H1 (cell line): ENCODE measurements around the gene MZT1. TPM values are rescaled to one million over a fixed set of nuclear protein-coding genes. Genes with fewer than 3 reads are reported as not detected.

Experiments
- CTCF ChIA-PET: fragments of 300-600 bp; sonication (Branson Sonifier 250); formaldehyde crosslinking; loops from one replicate; lab custom pipeline; 2021; ENCODE audit not compliant: partially characterized antibody; lab: Charles Lee
- POLR2A ChIA-PET: fragments of 300-600 bp; sonication (Branson Sonifier 250); formaldehyde crosslinking; loops from one replicate; lab custom pipeline; 2021; ENCODE audit warnings: inconsistent platforms; ENCODE audit not compliant: partially characterized antibody; lab: Charles Lee
- DNase-seq, 2 experiments: peaks; one replicate each; pipeline versions ENCODE4 v3.0.0 to v3.0.0-alpha.2; 2010 to 2022; ENCODE audit warnings: low spot score in 2 of 2, low read depth in 1 of 2, mixed read lengths in 1 of 2
- FAIRE-seq: peaks from 2 replicates; lab custom pipeline; 2011; peaks lifted over from hg19 to GRCh38; lab: Jason Lieb, UNC
- H2AFZ ChIP-seq: 2 replicates; pipeline ENCODE4 v1.8.1; 2012; ENCODE audit warnings: low read length, inconsistent platforms
- H2AK5ac ChIP-seq: 2 replicates; pipeline ENCODE4 v1.6.1; 2013; ENCODE audit warnings: low read depth, low read length
- H2BK120ac ChIP-seq: replicated peaks from 2 replicates; pipeline ENCODE3; 2013; ENCODE audit warnings: low read depth, low read length, inconsistent platforms
- H2BK12ac ChIP-seq: 2 replicates; pipeline ENCODE4 v1.6.1; 2013; ENCODE audit warnings: low read depth, low read length
- H2BK15ac ChIP-seq: 2 replicates; pipeline ENCODE4 v1.6.1; 2013; ENCODE audit warnings: low read length
- H2BK20ac ChIP-seq: 2 replicates; pipeline ENCODE4 v1.6.1; 2013; ENCODE audit warnings: low read length
- H2BK5ac ChIP-seq: 2 replicates; pipeline ENCODE4 v1.6.1; 2013; ENCODE audit warnings: low read depth, low read length
- H3K14ac ChIP-seq: 2 replicates; pipeline ENCODE4 v1.6.1; 2013; ENCODE audit warnings: inconsistent platforms; ENCODE audit not compliant: insufficient read length
- H3K18ac ChIP-seq: 2 replicates; pipeline ENCODE4 v1.6.1; 2013; ENCODE audit warnings: low read length; ENCODE audit errors: extremely low read depth
- H3K23ac ChIP-seq: 2 replicates; pipeline ENCODE4 v1.6.1; 2013; ENCODE audit warnings: inconsistent platforms; ENCODE audit not compliant: insufficient read length
- H3K23me2 ChIP-seq: 2 replicates; pipeline ENCODE4 v1.6.1; 2013; ENCODE audit warnings: low read depth, low read length
- H3K27ac ChIP-seq: 2 replicates; pipeline ENCODE4 v1.6.1; 2011; ENCODE audit warnings: low read depth, low read length, inconsistent platforms
- H3K27me3 ChIP-seq, 4 experiments: replicated peaks in 1 of 4; 1 replicate in 1 of 4; 2 replicates in 3 of 4; pipeline versions ENCODE4 v1.6.1 to v1.8.1; 2011 to 2013; ENCODE audit warnings: low read length in 3 of 4, mild to moderate bottlenecking in 3 of 4, inconsistent platforms in 2 of 4, mixed read lengths in 2 of 4, moderate library complexity in 1 of 4; ENCODE audit not compliant: control insufficient read depth in 3 of 4, insufficient read depth in 3 of 4; ENCODE audit errors: extremely low read depth in 1 of 4
- H3K36me3 ChIP-seq, 4 experiments: 2 replicates each; pipeline versions ENCODE4 v1.6.1 to v1.8.1; 2011 to 2013; ENCODE audit warnings: mild to moderate bottlenecking in 4 of 4, low read length in 3 of 4, moderate library complexity in 2 of 4, control low read depth in 1 of 4, inconsistent platforms in 1 of 4; ENCODE audit not compliant: insufficient read depth in 4 of 4, control insufficient read depth in 2 of 4
- H3K4ac ChIP-seq: replicated peaks from 2 replicates; pipeline ENCODE3; 2013; ENCODE audit warnings: low read length, low read depth, mixed read lengths, inconsistent platforms; ENCODE audit not compliant: insufficient read length
- H3K4me1 ChIP-seq, 4 experiments: replicated peaks in 1 of 4; 1 replicate in 1 of 4; 2 replicates in 3 of 4; pipeline versions ENCODE4 v1.6.1 to v1.8.1; 2011 to 2013; ENCODE audit warnings: low read length in 3 of 4, inconsistent platforms in 2 of 4, mixed read lengths in 1 of 4; ENCODE audit not compliant: insufficient read depth in 4 of 4, control insufficient read depth in 3 of 4
- H3K4me2 ChIP-seq, 2 experiments: 2 replicates each; pipeline versions ENCODE4 v1.6.1 to v1.8.1; 2011 to 2013; ENCODE audit warnings: low read depth in 2 of 2, low read length in 2 of 2, control low read depth in 1 of 2, inconsistent platforms in 1 of 2, mild to moderate bottlenecking in 1 of 2; ENCODE audit not compliant: insufficient read depth in 1 of 2
- H3K4me3 ChIP-seq, 4 experiments: fragments of 200-600, 300-600 bp in 1 of 4; sonication (generic), shearing (Covaris generic), sonication (Bioruptor Twin) in 1 of 4; 2 replicates each; pipeline versions ENCODE4 v1.5.1 to v1.8.1; 2011 to 2016; ENCODE audit warnings: low read length in 4 of 4, low read depth in 3 of 4, control low read depth in 2 of 4, inconsistent platforms in 2 of 4, mild to moderate bottlenecking in 2 of 4, mixed read lengths in 1 of 4, moderate library complexity in 1 of 4; ENCODE audit not compliant: insufficient read depth in 2 of 4; ENCODE audit errors: extremely low read depth in 1 of 4
- H3K56ac ChIP-seq: replicated peaks from 2 replicates; pipeline ENCODE3; 2013; ENCODE audit warnings: low read depth, mild to moderate bottlenecking, mixed read lengths, low read length, inconsistent platforms; ENCODE audit not compliant: insufficient read length
- H3K79me1 ChIP-seq: 2 replicates; pipeline ENCODE4 v1.6.1; 2013; ENCODE audit warnings: low read depth, low read length, control low read depth
- H3K79me2 ChIP-seq, 2 experiments: 2 replicates each; pipeline versions ENCODE4 v1.6.1 to v1.8.1; 2012 to 2013; ENCODE audit warnings: low read length in 2 of 2, mild to moderate bottlenecking in 2 of 2, inconsistent platforms in 1 of 2; ENCODE audit not compliant: insufficient read depth in 2 of 2, control insufficient read depth in 1 of 2
- H3K9ac ChIP-seq, 4 experiments: replicated peaks in 1 of 4; 1 replicate in 1 of 4; 2 replicates in 3 of 4; pipeline versions ENCODE4 v1.6.1 to v1.8.1; 2011 to 2013; ENCODE audit warnings: low read depth in 3 of 4, low read length in 3 of 4, control low read depth in 2 of 4, mild to moderate bottlenecking in 2 of 4, moderate library complexity in 2 of 4, inconsistent platforms in 1 of 4; ENCODE audit errors: extremely low read depth in 1 of 4
- H3K9me3 ChIP-seq, 2 experiments: 2 replicates each; pipeline versions ENCODE4 v1.6.1 to v1.8.1; 2012 to 2013; ENCODE audit warnings: mild to moderate bottlenecking in 2 of 2, moderate library complexity in 2 of 2, control low read depth in 1 of 2, inconsistent platforms in 1 of 2, low read depth in 1 of 2, low read length in 1 of 2, mixed read lengths in 1 of 2; ENCODE audit not compliant: insufficient read depth in 2 of 2
- H4K20me1 ChIP-seq, 2 experiments: replicated peaks in 1 of 2; 2 replicates each; pipeline versions ENCODE3 to v1.8.1; 2011 to 2013; ENCODE audit warnings: inconsistent platforms in 2 of 2, low read length in 2 of 2, mild to moderate bottlenecking in 1 of 2; ENCODE audit not compliant: insufficient read depth in 2 of 2, control insufficient read depth in 1 of 2
- H4K5ac ChIP-seq: 2 replicates; pipeline ENCODE4 v1.6.1; 2013; ENCODE audit warnings: low read length, low read depth, mixed read lengths, inconsistent platforms; ENCODE audit not compliant: insufficient read length
- H4K8ac ChIP-seq: 2 replicates; pipeline ENCODE4 v1.8.0; 2013; ENCODE audit warnings: mild to moderate bottlenecking, moderate library complexity, low read length, inconsistent platforms; ENCODE audit not compliant: insufficient read depth; ENCODE audit errors: extremely low read depth
- H4K91ac ChIP-seq: replicated peaks from 2 replicates; pipeline ENCODE3; 2013; ENCODE audit warnings: low read length, mixed read lengths, inconsistent platforms; ENCODE audit not compliant: insufficient read length
- ASH2L ChIP-seq: fragments of 200-600, 300-600 bp; sonication (generic); IDR thresholded peaks from one replicate; pipeline ENCODE4 v1.7.1; 2017; ENCODE audit warnings: low read length
- ATF3 ChIP-seq: IDR thresholded peaks from 2 replicates; pipeline ENCODE4 v1.6.1; 2011; ENCODE audit warnings: low read depth, mild to moderate bottlenecking, low read length; ENCODE audit not compliant: insufficient read depth
- BCL11A ChIP-seq, 2 experiments: IDR thresholded peaks; one replicate each; pipeline ENCODE4 v1.6.1; 2011; ENCODE audit warnings: low read depth in 2 of 2, low read length in 2 of 2, mild to moderate bottlenecking in 2 of 2
- E2F6 ChIP-seq: IDR thresholded peaks from 2 replicates; pipeline ENCODE4 v1.6.1; 2012; ENCODE audit warnings: inconsistent platforms
- EZH2 ChIP-seq: fragments of 200-600 bp; sonication (generic); IDR thresholded peaks from 2 replicates; pipeline ENCODE4 v1.7.1; 2012; ENCODE audit warnings: low read depth, mild to moderate bottlenecking, moderate library complexity, low read length, inconsistent platforms; ENCODE audit not compliant: severe bottlenecking
- GTF2F1 ChIP-seq: IDR thresholded peaks from 2 replicates; pipeline ENCODE4 v1.6.1; 2012; ENCODE audit warnings: low read depth, low read length, improper control_type of control experiment, borderline replicate concordance
- HDAC2 ChIP-seq, 2 experiments: fragments of 300-600 bp in 1 of 2; sonication (generic) in 1 of 2; IDR thresholded peaks; 2 replicates each; pipeline ENCODE4 v1.6.1; 2011 to 2012; ENCODE audit warnings: low read depth in 2 of 2, low read length in 2 of 2, mild to moderate bottlenecking in 2 of 2, moderate library complexity in 2 of 2, borderline replicate concordance in 1 of 2, inconsistent platforms in 1 of 2
- RFX5 ChIP-seq: IDR thresholded peaks from 2 replicates; pipeline ENCODE4 v1.6.1; 2011; ENCODE audit warnings: low read depth, low read length, improper control_type of control experiment, borderline replicate concordance
- SAP30 ChIP-seq: fragments of 300-600 bp; sonication (generic); IDR thresholded peaks from 2 replicates; pipeline ENCODE4 v1.7.1; 2012; ENCODE audit warnings: low read length, moderate library complexity, mild to moderate bottlenecking, inconsistent platforms; ENCODE audit not compliant: insufficient read depth, insufficient replicate concordance
- SIRT6 ChIP-seq: IDR thresholded peaks from one replicate; pipeline ENCODE4 v1.7.1; 2012; ENCODE audit warnings: low read length, inconsistent platforms
- TAF1 ChIP-seq: IDR thresholded peaks from 2 replicates; pipeline ENCODE4 v1.6.1; 2011; ENCODE audit warnings: mild to moderate bottlenecking, low read depth, low read length
- ZNF274 ChIP-seq: IDR thresholded peaks from 2 replicates; pipeline ENCODE4 v1.7.0; 2012; ENCODE audit warnings: low read length, borderline replicate concordance; ENCODE audit errors: extremely low read depth
- WGBS, 2 experiments: shearing (Covaris generic) in 1 of 2; methylation state at CpG; one replicate each; pipeline versions ENCODE4 v1.1.6 to v1.1.7; 2013 to 2015; ENCODE audit warnings: low lambda C conversion rate in 2 of 2, mixed read lengths in 2 of 2, inconsistent platforms in 1 of 2, low coverage in 1 of 2, missing lambda C conversion rate in 1 of 2; ENCODE audit not compliant: insufficient replicate concordance in 2 of 2, insufficient coverage in 1 of 2, insufficient read length in 1 of 2; ENCODE audit errors: extremely low coverage in 1 of 2, missing lambda C conversion rate in 1 of 2; 5-methylcytosine and 5-hydroxymethylcytosine counted together
- polyA plus RNA-seq, 7 experiments: library from polyadenylated mRNA; depleted of rRNA in 3 of 7; stranded (reverse) in 5 of 7; unstranded in 2 of 7; fragments of >200 nt in 5 of 7; fragments of 200-250 nt in 2 of 7; gene quantifications; 1 replicate in 5 of 7; 2 replicates in 1 of 7; 4 replicates in 1 of 7; pipeline versions ENCODE4 v1.2.1 to v1.2.3, GENCODE V29; 2011 to 2013; ENCODE audit warnings: missing spikeins in 2 of 7, mixed read lengths in 2 of 7
- total RNA-seq: library from RNA; stranded (reverse); fragmentation: NEBNext Ultra II Directional; extraction: Animal tissue kit (Norgen Biotek cat#: 25700); gene quantifications from 2 replicates; pipeline ENCODE4 v1.2.1, GENCODE V29; 2021

MZT1 gene
- total and polyA plus RNA-seq, 2 of the 8 experiments (the other 6 are each of a cell fraction or from before 2014, with no cell fraction given) = 8.8 to 25.2 TPM

GRCh38 chr13:72737033-72737432 is 9.6 kb upstream of the MZT1 start:
- Histone ChIP-seq H3K9me3 (no peaks in the 10 kb centered on the region), H4K8ac (no peak overlapping the region), H3K23me2 (no peaks in the 10 kb centered on the region), H3K79me1 (no peaks in the 10 kb centered on the region; the same call in 1 of the 2 replicates), H3K79me2 (peaks cover 0 to 6% of the 10 kb centered on the region in 2 experiments; a peak in 1 of 4 replicates), H3K23ac (no peak overlapping the region), H3K56ac (no peak overlapping the region), H3K4me3 (no peak overlapping the region), H3K4me2 (no peak overlapping the region), H2BK5ac (no peak overlapping the region), H2AK5ac (no peak overlapping the region), H2BK20ac (no peak overlapping the region), H3K18ac (no peak overlapping the region), H3K36me3 (peaks cover 0 to 43% (median 20%) of the 10 kb centered on the region in 4 experiments; a peak in 6 of 8 replicates), H2BK12ac (no peak overlapping the region), H4K20me1 (peaks cover 0 to 2% of the 10 kb centered on the region in 2 experiments), H2BK120ac (no peak overlapping the region), H4K91ac (no peak overlapping the region), H3K27ac (no peak overlapping the region), H4K5ac (no peak overlapping the region), H3K4me1 (no peaks in the 10 kb centered on the region), H2BK15ac (no peak overlapping the region), H3K4ac (no peak overlapping the region), H3K27me3 (no peaks in the 10 kb centered on the region), H2AFZ (no peak overlapping the region), H3K9ac (no peak overlapping the region), H3K14ac (no peak overlapping the region)
- FAIRE-seq (no peak), DNase-seq (no peak)
- POLR2A ChIA-PET = no interaction called here
- 97% methylated on average over 3 of the region's 3 CpGs; no CpG with 5 or more reads in 1 of the 2 experiments for WGBS, 2 experiments
- CTCF ChIA-PET = no interaction called here
- TF ChIP-seq BCL11A (IDR thresholded peaks at IDR 0.05; ENCODE audit: low read depth in 2 of 2, low read length in 2 of 2) (no peak), ATF3 (no peak), SIRT6 (no peak), ZNF274 (no peak), E2F6 (no peak), HDAC2 (IDR thresholded peaks at IDR 0.05; ENCODE audit: borderline replicate concordance in 1 of 2, low read depth in 2 of 2, low read length in 2 of 2) (no peak), RFX5 (no peak), SAP30 (no peak), EZH2 (no peak), GTF2F1 (no peak), ASH2L (no peak), TAF1 (no peak)
